ENCODE measurements around the gene MRPS22.
A peak's percentile ranks its signal among the peaks of the same experiment; 100 is the strongest.
"Not testable (repeated sequence)": the region's sequence is repeated elsewhere in the genome, so short reads cannot be mapped to it uniquely, and the experiment has no call there.

Gene MRPS22

DNA sequence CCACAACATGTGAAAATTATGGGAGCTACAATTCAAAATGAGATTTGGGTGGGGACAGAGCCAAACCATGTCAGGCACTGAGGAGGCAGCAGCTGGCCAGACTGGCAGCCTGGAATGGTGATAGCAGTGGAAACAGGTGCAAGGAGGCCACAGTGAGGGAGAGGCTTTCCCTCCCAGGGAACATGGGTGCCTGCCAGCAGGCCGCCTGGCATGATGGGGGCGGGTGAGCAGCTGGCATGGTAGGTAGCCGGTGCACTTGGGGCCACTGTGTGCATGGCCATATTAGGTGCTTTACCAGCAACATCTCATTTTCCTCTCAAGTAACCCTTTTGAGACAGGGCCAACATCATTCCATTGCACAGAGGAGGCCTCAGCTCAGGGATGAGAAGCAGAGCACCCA lies 18.3 kb upstream of the MRPS22 start:
- Histone ChIP-seq H3K27me3 (ENCODE audit: low read depth, low read length) (no peaks in the 10 kb centered on the region), H3K9me3 (ENCODE audit: control insufficient read depth in 1 of 2, low read length in 2 of 2) (no peaks in the 10 kb centered on the region), H3K36me3 (ENCODE audit: control insufficient read depth in 1 of 2, insufficient read depth in 2 of 2, low read length in 2 of 2) (no peaks in the 10 kb centered on the region), H3K4me1 (ENCODE audit: control insufficient read depth in 1 of 2, insufficient read depth in 2 of 2, low read length in 2 of 2) (no peaks in the 10 kb centered on the region), H3K4me3 (ENCODE audit: low read depth in 1 of 2, low read length in 2 of 2) (no peak overlapping the region), H3K27ac (ENCODE audit: low read length) (no peak overlapping the region)

DNA sequence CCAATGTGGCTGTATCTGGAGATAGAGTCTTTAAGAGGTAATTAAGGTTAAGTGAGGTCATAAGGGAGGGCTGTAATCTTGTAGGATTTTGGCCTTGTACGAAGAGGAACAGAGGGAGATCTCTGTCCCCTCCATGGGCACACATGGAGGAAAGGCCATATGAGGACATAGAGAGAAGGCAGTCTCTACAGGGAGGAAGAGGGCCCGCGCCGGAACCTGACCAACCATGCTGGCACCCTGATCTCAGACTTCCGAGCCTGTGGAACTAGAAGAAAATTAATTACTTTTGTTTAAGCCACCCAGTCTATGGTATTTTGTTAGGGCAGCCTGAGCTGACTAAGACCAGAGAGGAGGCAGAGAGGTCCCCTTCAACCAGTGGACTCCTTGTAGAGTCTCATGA lies 17.7 kb upstream of the MRPS22 start:
- H3K27me3 ChIP-seq (ENCODE audit: low read depth, low read length) = no peaks in the 10 kb centered on the region
- no peaks in the 10 kb centered on the region for H3K4me1 ChIP-seq (ENCODE audit: control insufficient read depth in 1 of 2, insufficient read depth in 2 of 2, low read length in 2 of 2)
- H3K27ac ChIP-seq (ENCODE audit: low read length) = no peak overlapping the region
- no peak overlapping the region for H3K4me3 ChIP-seq (ENCODE audit: low read depth in 1 of 2, low read length in 2 of 2)
- H3K9me3 ChIP-seq (ENCODE audit: control insufficient read depth in 1 of 2, low read length in 2 of 2) = no peaks in the 10 kb centered on the region
- no peaks in the 10 kb centered on the region for H3K36me3 ChIP-seq (ENCODE audit: control insufficient read depth in 1 of 2, insufficient read depth in 2 of 2, low read length in 2 of 2)

DNA sequence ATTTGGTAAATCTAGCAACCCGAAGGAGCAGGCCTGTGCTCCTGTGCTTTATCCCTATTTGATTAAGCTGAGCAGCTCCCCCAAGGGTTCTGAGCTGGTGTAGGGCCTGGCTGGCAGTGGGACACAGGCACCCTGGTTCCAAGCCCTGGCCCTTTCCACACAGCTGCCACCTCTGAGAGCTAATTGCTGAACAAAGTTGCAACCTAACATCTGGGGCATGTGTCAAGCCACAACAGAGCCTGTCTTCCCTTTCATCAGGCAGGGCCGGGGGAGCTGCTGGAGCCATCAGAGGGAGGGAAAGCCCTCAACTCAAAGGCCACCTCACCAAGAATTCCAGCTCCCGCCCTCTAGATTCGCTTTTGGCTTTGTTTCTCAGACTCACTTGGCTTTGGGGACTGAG lies 17.1 kb upstream of the MRPS22 start:
- no peaks in the 10 kb centered on the region for H3K9me3 ChIP-seq (ENCODE audit: control insufficient read depth in 1 of 2, low read length in 2 of 2)
- H3K27ac ChIP-seq (ENCODE audit: low read length) = no peak overlapping the region
- no peaks in the 10 kb centered on the region for H3K36me3 ChIP-seq (ENCODE audit: control insufficient read depth in 1 of 2, insufficient read depth in 2 of 2, low read length in 2 of 2)
- H3K27me3 ChIP-seq (ENCODE audit: low read depth, low read length) = no peaks in the 10 kb centered on the region
- no peaks in the 10 kb centered on the region for H3K4me1 ChIP-seq (ENCODE audit: control insufficient read depth in 1 of 2, insufficient read depth in 2 of 2, low read length in 2 of 2)
- H3K4me3 ChIP-seq (ENCODE audit: low read depth in 1 of 2, low read length in 2 of 2) = no peak overlapping the region

DNA sequence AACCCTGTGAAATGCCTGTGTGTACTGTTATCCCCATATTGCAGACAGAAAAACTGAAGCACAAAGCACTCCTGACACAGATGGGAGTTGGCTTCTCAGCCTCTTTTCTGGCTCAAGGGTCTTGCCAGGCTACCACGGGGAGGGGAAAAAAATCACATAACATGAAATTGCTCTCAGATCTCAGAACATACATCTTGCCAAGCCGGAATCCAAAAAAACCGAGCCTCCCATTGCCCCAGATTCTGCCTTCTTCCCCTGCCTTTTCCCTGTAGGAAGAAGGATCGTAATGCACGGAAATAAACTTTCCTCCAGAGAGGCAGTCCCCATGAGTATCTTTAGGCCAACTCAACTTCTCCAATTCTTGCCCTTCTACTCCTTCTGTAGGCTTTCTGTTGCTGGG lies 16.6 kb upstream of the MRPS22 start:
- Histone ChIP-seq H3K27ac (ENCODE audit: low read length) (no peak overlapping the region), H3K27me3 (ENCODE audit: low read depth, low read length) (no peaks in the 10 kb centered on the region), H3K4me1 (ENCODE audit: control insufficient read depth in 1 of 2, insufficient read depth in 2 of 2, low read length in 2 of 2) (no peaks in the 10 kb centered on the region), H3K4me3 (ENCODE audit: low read depth in 1 of 2, low read length in 2 of 2) (no peak overlapping the region), H3K9me3 (ENCODE audit: control insufficient read depth in 1 of 2, low read length in 2 of 2) (no peaks in the 10 kb centered on the region), H3K36me3 (ENCODE audit: control insufficient read depth in 1 of 2, insufficient read depth in 2 of 2, low read length in 2 of 2) (no peaks in the 10 kb centered on the region)

DNA sequence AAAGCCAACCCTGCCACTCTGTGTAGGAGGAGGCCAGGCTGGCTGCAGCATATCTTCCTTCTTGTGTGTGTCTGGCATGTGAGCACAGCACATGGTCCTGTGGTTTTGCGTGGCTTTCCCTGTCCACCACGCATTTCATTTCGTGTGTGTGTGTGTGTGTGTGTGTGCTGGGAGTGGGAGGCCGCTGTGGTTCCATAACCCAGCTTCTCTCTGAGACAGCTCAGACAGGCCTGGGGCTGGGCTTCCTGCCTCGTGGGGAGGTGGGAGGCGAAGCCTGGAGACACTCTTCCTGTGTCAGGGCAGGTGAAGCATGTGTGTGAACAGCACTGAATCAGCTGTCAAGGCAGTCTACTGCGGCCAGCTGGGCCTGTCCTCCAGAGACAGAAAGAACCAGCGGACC lies 16.0 kb upstream of the MRPS22 start:
- no peak overlapping the region for H3K4me3 ChIP-seq (ENCODE audit: low read depth in 1 of 2, low read length in 2 of 2)
- no peaks in the 10 kb centered on the region for H3K27me3 ChIP-seq (ENCODE audit: low read depth, low read length)
- H3K36me3 ChIP-seq (ENCODE audit: control insufficient read depth in 1 of 2, insufficient read depth in 2 of 2, low read length in 2 of 2) = no peaks in the 10 kb centered on the region
- H3K4me1 ChIP-seq (ENCODE audit: control insufficient read depth in 1 of 2, insufficient read depth in 2 of 2, low read length in 2 of 2) = no peaks in the 10 kb centered on the region
- H3K27ac ChIP-seq (ENCODE audit: low read length) = no peak overlapping the region
- no peaks in the 10 kb centered on the region for H3K9me3 ChIP-seq (ENCODE audit: control insufficient read depth in 1 of 2, low read length in 2 of 2)

DNA sequence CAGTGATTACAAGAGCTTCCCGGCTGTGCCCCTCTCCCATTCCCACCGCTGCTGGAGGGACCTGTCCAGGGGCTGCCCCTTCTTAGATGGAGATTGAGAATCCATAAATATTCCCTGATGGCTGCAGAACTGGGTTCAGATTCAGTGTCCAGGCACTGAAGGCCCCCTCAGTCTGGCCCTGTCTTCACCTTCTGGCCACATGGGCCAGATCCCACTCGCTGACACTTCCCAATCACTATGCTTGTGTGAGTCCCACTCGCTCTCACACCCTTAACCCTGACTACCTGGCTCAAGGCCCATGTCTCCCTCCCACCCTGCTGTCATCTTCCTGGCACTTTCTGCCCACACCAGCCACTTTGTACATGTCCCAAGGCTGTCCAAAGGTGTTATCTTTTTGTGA lies 15.5 kb upstream of the MRPS22 start:
- Histone ChIP-seq H3K9me3 (ENCODE audit: control insufficient read depth in 1 of 2, low read length in 2 of 2) (no peaks in the 10 kb centered on the region), H3K27ac (ENCODE audit: low read length) (no peak overlapping the region), H3K36me3 (ENCODE audit: control insufficient read depth in 1 of 2, insufficient read depth in 2 of 2, low read length in 2 of 2) (no peaks in the 10 kb centered on the region)

DNA sequence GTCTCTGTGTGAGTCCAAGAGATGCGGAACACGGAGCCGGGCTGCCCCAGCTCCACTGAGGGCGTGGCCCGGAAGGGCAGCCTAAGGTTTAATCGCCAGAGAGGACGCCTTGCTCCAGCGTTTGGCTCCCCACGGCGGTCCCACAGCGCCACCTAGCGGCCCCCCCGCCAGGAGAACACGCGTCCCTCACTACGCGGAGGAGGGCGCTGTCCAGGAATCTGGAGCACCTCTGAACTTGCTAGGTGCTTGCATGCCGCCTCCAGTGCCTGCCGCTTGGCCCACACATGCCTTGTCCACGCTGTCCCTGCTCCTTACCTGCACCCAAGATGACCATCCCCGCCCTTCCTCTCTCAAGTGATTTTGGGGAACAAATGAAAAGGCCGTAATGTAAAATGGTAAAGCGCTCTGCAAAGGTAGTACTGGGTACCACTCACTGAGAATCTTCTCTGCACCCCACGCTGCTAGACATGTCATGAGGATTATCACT lies 14.4 kb upstream of the MRPS22 start:
- H3K4me3 ChIP-seq (ENCODE audit: low read depth in 1 of 2, low read length in 2 of 2) = peak overlapping the region in 1 of 2 donors; percentile 30
- H3K27ac ChIP-seq (ENCODE audit: low read length) = no peak overlapping the region

More for the DNA sequence above, 15.5 kb upstream of the MRPS22 start:
- H3K4me3 ChIP-seq (ENCODE audit: low read depth in 1 of 2, low read length in 2 of 2) = no peak overlapping the region
- no peaks in the 10 kb centered on the region for H3K4me1 ChIP-seq (ENCODE audit: control insufficient read depth in 1 of 2, insufficient read depth in 2 of 2, low read length in 2 of 2)
- no peaks in the 10 kb centered on the region for H3K27me3 ChIP-seq (ENCODE audit: low read depth, low read length)

DNA sequence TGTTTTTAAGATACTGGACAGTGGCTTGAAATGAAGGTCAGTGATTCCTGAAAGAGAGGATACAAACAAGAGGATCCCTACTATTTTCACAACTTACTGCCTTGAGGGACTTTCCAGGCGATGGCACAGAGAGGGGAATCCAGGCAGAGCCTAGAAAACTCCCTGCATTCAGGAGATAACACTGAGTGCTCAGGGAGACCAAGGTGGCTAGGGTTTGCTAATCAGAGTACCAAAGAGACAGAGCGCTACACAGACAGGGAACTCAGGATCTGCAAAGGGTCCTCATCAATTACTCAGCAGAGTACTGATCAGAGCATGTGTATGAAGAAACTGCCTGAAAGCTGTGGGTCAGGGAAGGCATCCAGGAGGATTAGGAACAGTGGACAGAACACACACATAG lies 11.7 kb upstream of the MRPS22 start:
- H3K27ac ChIP-seq (ENCODE audit: low read length) = no peak overlapping the region
- H3K36me3 ChIP-seq (ENCODE audit: control insufficient read depth in 1 of 2, insufficient read depth in 2 of 2, low read length in 2 of 2) = no peaks in the 10 kb centered on the region
- H3K4me3 ChIP-seq (ENCODE audit: low read depth in 1 of 2, low read length in 2 of 2) = no peak overlapping the region
- H3K4me1 ChIP-seq (ENCODE audit: control insufficient read depth in 1 of 2, insufficient read depth in 2 of 2, low read length in 2 of 2) = no peaks in the 10 kb centered on the region
- H3K9me3 ChIP-seq (ENCODE audit: control insufficient read depth in 1 of 2, low read length in 2 of 2) = no peaks in the 10 kb centered on the region
- H3K27me3 ChIP-seq (ENCODE audit: low read depth, low read length) = no peaks in the 10 kb centered on the region

More for the DNA sequence above, 14.4 kb upstream of the MRPS22 start:
- no peaks in the 10 kb centered on the region for H3K9me3 ChIP-seq (ENCODE audit: control insufficient read depth in 1 of 2, low read length in 2 of 2)
- no peaks in the 10 kb centered on the region for H3K36me3 ChIP-seq (ENCODE audit: control insufficient read depth in 1 of 2, insufficient read depth in 2 of 2, low read length in 2 of 2)
- H3K4me1 ChIP-seq (ENCODE audit: control insufficient read depth in 1 of 2, insufficient read depth in 2 of 2, low read length in 2 of 2) = no peaks in the 10 kb centered on the region
- H3K27me3 ChIP-seq (ENCODE audit: low read depth, low read length) = no peaks in the 10 kb centered on the region

DNA sequence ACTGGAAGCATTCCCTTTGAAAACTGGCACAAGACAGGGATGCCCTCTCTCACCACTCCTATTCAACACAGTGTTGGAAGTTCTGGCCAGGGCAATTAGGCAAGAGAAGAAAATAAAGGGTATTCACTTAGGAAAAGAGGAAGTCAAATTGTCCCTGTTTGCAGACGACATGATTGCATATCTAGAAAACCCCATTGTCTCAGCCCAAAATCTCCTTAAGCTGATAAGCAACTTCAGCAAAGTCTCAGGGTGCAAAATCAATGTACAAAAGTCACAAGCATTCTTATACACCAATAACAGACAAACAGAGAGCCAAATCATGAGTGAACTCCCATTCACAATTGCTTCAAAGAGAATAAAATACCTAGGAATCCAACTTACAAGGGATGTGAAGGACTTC lies 9.1 kb upstream of the MRPS22 start:
- not testable (repeated sequence) for H3K4me3 ChIP-seq (ENCODE audit: low read depth in 1 of 2, low read length in 2 of 2); H3K9me3 ChIP-seq (ENCODE audit: control insufficient read depth in 1 of 2, low read length in 2 of 2); H3K36me3 ChIP-seq (ENCODE audit: control insufficient read depth in 1 of 2, insufficient read depth in 2 of 2, low read length in 2 of 2); H3K4me1 ChIP-seq (ENCODE audit: control insufficient read depth in 1 of 2, insufficient read depth in 2 of 2, low read length in 2 of 2); H3K27me3 ChIP-seq (ENCODE audit: low read depth, low read length); H3K27ac ChIP-seq (ENCODE audit: low read length)

DNA sequence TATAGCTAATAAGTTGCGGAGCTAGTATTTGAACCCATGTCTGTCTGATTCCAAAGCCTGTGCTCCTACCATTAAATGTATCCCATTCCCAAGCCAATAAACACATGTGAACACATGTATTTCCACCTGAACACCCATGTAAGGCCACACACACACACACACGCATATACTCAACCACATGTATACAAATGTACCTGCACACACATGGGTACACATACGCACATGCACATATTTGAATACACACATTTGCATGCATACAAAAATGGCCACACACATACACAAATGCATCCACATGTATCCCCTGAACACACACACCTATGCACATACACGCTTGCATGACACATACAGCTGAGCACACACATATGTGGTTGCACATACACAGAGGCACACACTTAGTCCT lies 5.4 kb upstream of the MRPS22 start:
- H3K4me3 ChIP-seq (ENCODE audit: low read depth in 1 of 2, low read length in 2 of 2) = no peak overlapping the region
- no peaks in the 10 kb centered on the region for H3K27me3 ChIP-seq (ENCODE audit: low read depth, low read length)
- no peaks in the 10 kb centered on the region for H3K9me3 ChIP-seq (ENCODE audit: control insufficient read depth in 1 of 2, low read length in 2 of 2)
- no peaks in the 10 kb centered on the region for H3K36me3 ChIP-seq (ENCODE audit: control insufficient read depth in 1 of 2, insufficient read depth in 2 of 2, low read length in 2 of 2)
- H3K27ac ChIP-seq (ENCODE audit: low read length) = no peak overlapping the region
- no peaks in the 10 kb centered on the region for H3K4me1 ChIP-seq (ENCODE audit: control insufficient read depth in 1 of 2, insufficient read depth in 2 of 2, low read length in 2 of 2)

DNA sequence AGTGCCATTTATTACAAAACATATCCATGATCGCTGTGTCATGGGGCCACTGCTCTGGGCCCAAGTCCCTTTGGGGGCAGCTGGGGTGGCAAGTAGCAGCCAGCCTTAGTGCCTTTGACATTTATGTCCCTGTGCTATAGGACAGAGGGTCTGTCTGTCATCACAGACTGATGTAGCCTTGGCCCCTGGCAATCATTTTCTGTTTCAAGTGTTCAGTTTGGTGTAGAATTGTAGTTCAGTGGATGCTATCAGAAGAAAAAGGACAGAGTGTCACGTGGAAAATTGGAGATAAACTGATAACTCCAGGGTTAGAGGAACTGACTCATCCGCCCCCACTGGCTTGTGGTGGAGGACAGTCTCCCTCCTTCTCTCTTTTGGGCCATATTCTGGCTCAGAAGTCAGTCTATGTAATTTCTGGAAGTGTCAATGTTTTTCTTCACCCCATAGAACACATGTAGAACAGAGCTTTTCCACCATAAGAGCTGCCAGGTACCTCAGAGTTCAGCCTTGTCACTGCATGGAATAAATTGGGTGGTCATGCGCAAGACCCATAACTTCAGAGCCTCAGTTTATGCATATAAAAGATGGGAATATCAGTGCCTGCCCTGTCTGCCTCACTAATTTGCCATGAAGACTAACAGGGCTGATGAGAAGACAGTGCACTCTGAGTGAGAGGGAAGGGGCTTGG lies 4.5 kb upstream of the MRPS22 start:
- Histone ChIP-seq H3K9me3 (ENCODE audit: control insufficient read depth in 1 of 2, low read length in 2 of 2) (no peaks in the 10 kb centered on the region), H3K27ac (ENCODE audit: low read length) (no peak overlapping the region), H3K4me1 (ENCODE audit: control insufficient read depth in 1 of 2, insufficient read depth in 2 of 2, low read length in 2 of 2) (peaks cover under 1 to 2% of the 10 kb centered on the region in 2 donors), H3K36me3 (ENCODE audit: control insufficient read depth in 1 of 2, insufficient read depth in 2 of 2, low read length in 2 of 2) (peaks cover 0 to 5% of the 10 kb centered on the region in 2 donors), H3K4me3 (ENCODE audit: low read depth in 1 of 2, low read length in 2 of 2) (no peak overlapping the region), H3K27me3 (ENCODE audit: low read depth, low read length) (no peaks in the 10 kb centered on the region)

DNA sequence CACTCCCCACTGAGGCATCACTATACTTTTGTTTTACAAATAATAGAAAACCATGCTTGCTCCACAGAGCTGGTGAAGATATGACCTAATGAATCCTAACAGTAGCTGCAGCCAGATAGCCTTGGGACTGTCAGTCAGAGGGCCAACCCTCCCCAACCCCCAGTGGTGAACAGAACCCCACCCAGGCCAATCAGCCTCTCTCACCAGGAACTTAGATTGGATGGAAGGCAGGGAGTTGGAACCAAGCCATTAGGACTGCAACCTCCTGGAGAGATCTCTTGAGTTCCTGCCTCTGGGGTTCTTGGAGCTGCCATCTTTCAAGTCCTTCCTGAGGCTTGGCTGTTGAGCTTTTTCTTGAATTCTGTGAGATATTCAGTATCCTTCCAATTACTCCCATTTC lies 3.0 kb upstream of the MRPS22 start:
- Histone ChIP-seq H3K27ac (ENCODE audit: low read length) (no peak overlapping the region), H3K4me1 (ENCODE audit: control insufficient read depth in 1 of 2, insufficient read depth in 2 of 2, low read length in 2 of 2) (peaks cover 15 to 17% of the 10 kb centered on the region in 2 donors), H3K9me3 (ENCODE audit: control insufficient read depth in 1 of 2, low read length in 2 of 2) (no peaks in the 10 kb centered on the region), H3K36me3 (ENCODE audit: control insufficient read depth in 1 of 2, insufficient read depth in 2 of 2, low read length in 2 of 2) (peaks cover 0 to 5% of the 10 kb centered on the region in 2 donors), H3K4me3 (ENCODE audit: low read depth in 1 of 2, low read length in 2 of 2) (no peak overlapping the region), H3K27me3 (ENCODE audit: low read depth, low read length) (no peaks in the 10 kb centered on the region)
